GM21576 (cell line): ENCODE data around the gene GABRG2.
"Not testable (repeated sequence)": the region's sequence is repeated elsewhere in the genome, so short reads cannot be mapped to it uniquely, and the experiment has no call there.

Experiments used
- ATAC-seq: cut with Tn5 transposase; IDR thresholded peaks from one replicate; pipeline ENCODE4 v1.9.1; 2021; ENCODE audit warnings: mild to moderate bottlenecking, moderate library complexity; ENCODE audit not compliant: unreplicated experiment

GABRG2 gene

GRCh38 chr5:162067655-162068411, at the start of gene GABRG2:
GABRG2 (plus strand) TSS chr5:162067773; CDS start chr5:162068000, 227 bp downstream.
- no peak for ATAC-seq

- ATAC-seq: no peak
Observed at GRCh38 chr5:162025312-162025711, 42.3 kb upstream of the GABRG2 start.

- ATAC-seq: no peak
Observed at GRCh38 chr5:162026803-162027202, 40.8 kb upstream of the GABRG2 start.

GRCh38 chr5:162037431-162037830, 30.1 kb upstream of the GABRG2 start:
- no peak for ATAC-seq

GRCh38 chr5:162047279-162047678, 20.3 kb upstream of the GABRG2 start:
- ATAC-seq: no peak

- ATAC-seq: no peak
Observed at GRCh38 chr5:162052676-162053075, 14.9 kb upstream of the GABRG2 start.

GRCh38 chr5:162055095-162055494, 12.5 kb upstream of the GABRG2 start:
- ATAC-seq: not testable (repeated sequence)

GRCh38 chr5:162067162-162067561, 411 bp upstream of the GABRG2 start:
- ATAC-seq: no peak

GRCh38 chr5:162068412-162068811, 839 bp downstream of the GABRG2 start:
- no peak for ATAC-seq

GRCh38 chr5:162068936-162069335, 1.4 kb downstream of the GABRG2 start:
- ATAC-seq: no peak

GRCh38 chr5:162078805-162079204, 11.2 kb downstream of the GABRG2 start:
- no peak for ATAC-seq

- ATAC-seq: no peak
Observed at GRCh38 chr5:162091336-162091735, 23.8 kb downstream of the GABRG2 start.

- no peak for ATAC-seq
Observed at GRCh38 chr5:162096448-162096847, 28.9 kb downstream of the GABRG2 start.

GRCh38 chr5:162107591-162107990, 40.0 kb downstream of the GABRG2 start:
- no peak for ATAC-seq

GRCh38 chr5:162119801-162120200, 52.2 kb downstream of the GABRG2 start:
- ATAC-seq: no peak

- no peak for ATAC-seq
Observed at GRCh38 chr5:162128117-162128516, 60.5 kb downstream of the GABRG2 start.

- no peak for ATAC-seq
Observed at GRCh38 chr5:162132348-162132747, 64.8 kb downstream of the GABRG2 start.

GRCh38 chr5:162139190-162139589, 71.6 kb downstream of the GABRG2 start:
- no peak for ATAC-seq

- ATAC-seq: no peak
Observed at GRCh38 chr5:162154242-162154641, 86.7 kb downstream of the GABRG2 start.

GRCh38 chr5:162160401-162160800, 92.8 kb downstream of the GABRG2 start:
- no peak for ATAC-seq

- ATAC-seq: no peak
Observed at GRCh38 chr5:162163663-162164062, 96.1 kb downstream of the GABRG2 start.

GRCh38 chr5:162174358-162174974, 106.9 kb downstream of the GABRG2 start:
- no peak for ATAC-seq
